ENCODE results near the gene PSMA7.

- TF ChIP-seq POLR2A (IDR thresholded peaks at IDR 0.05; ENCODE audit: low read length) (peak; percentile 29), GATA1 (IDR thresholded peaks at IDR 0.05; ENCODE audit: low read depth, low read length) (no peak)
Observed at GRCh38 chr20:62146019-62146755, 3.0 kb upstream of the PSMA7 start.

Measured in erythroblast (primary cell).